ENCODE data around the gene GABRD.

GABRD gene

DNA sequence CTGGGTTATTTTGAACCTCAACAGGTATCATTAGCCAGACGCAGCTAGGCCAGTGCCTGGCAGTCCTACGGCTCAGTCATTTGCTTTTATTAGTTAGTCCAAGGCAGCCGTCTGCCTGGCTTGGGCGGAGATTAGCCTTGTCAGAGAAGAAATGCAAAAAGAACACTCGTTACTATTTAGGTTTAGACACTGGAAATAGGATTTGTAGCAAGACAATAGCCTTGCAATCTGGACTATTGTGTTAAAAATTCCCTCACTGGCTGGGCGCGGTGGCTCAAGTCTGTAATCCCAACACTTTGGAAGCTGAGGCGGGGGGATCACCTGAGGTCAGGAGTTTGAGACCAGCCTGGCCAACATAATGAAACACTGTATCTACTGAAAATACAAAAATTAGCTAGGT lies 20.1 kb downstream of the GABRD start:
- DNase-seq (ENCODE audit: low read depth, low spot score): no peak

DNA sequence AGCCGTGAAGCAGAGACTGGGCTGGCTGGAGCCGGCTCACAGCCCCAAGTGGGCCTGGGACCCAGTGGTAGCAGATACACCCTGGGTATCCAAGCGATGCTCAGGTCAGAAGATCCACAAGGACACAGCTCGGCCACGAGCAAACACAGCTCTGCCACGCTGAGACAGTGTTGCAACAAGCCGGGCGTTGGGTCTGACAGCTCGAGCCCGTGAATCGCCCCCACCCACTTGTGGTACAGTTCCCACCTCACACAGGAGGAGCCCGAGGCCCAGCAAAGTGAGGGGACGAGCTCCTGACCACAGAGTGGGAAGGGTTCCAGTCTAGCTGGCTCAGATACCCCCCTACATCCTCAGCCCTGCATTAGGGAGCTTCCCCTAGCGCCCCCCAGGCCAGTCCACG lies 22.2 kb downstream of the GABRD start:
- no peak for DNase-seq (ENCODE audit: low read depth, low spot score)

GRCh38 chr1:2041887-2042286 lies 22.7 kb downstream of the GABRD start:
- DNase-seq (ENCODE audit: low read depth, low spot score): no peak

DNA sequence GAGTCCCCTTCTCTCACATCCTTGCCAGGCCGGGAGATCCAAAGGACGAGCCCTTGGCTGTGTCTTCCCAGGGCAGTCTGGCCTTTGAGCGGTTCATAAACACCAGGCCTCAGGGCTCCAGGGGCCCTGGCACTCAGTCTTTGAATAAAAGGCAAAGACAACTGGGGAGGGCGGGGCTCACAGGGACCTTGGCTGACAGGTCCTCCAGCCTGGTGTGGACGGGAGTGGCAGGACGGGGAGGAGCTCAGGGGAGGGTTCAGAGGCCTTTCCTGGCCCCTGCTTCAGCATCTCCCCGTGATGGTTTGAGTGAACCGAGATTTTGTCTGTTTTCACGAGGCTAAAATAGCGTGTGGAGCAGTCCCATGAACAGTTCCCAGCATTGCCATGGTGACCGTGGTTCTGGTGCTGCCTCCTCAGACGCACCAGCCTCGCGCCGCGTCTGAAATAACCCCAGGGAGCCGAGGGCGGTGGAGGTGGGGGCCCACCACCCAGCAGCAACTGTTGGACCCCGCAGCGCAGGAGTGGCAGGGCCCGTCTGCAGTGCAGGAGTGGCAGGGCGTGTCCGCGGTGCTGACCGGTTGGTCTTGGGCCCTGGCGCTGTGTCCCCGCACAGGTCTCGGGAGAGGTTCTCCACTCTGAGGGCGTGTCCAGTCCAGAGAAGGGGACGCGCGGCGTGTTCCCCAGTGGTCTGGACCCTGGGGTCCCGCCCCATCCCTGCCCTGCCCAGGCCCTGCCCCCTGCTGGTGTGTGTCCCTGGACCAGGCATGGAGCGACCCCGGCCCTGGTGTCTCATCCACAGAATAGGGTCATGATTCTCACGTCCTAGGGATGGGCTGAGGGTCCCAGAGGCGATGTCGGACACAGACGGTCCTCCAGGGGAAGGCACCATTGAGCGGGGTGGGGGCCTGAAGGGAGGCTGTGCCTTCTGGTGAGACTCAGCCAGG lies 24.0 kb downstream of the GABRD start:
- no peak for DNase-seq (ENCODE audit: low read depth, low spot score)

GRCh38 chr1:2043886-2044285 lies 24.7 kb downstream of the GABRD start:
- DNase-seq (ENCODE audit: low read depth, low spot score): no peak

DNA sequence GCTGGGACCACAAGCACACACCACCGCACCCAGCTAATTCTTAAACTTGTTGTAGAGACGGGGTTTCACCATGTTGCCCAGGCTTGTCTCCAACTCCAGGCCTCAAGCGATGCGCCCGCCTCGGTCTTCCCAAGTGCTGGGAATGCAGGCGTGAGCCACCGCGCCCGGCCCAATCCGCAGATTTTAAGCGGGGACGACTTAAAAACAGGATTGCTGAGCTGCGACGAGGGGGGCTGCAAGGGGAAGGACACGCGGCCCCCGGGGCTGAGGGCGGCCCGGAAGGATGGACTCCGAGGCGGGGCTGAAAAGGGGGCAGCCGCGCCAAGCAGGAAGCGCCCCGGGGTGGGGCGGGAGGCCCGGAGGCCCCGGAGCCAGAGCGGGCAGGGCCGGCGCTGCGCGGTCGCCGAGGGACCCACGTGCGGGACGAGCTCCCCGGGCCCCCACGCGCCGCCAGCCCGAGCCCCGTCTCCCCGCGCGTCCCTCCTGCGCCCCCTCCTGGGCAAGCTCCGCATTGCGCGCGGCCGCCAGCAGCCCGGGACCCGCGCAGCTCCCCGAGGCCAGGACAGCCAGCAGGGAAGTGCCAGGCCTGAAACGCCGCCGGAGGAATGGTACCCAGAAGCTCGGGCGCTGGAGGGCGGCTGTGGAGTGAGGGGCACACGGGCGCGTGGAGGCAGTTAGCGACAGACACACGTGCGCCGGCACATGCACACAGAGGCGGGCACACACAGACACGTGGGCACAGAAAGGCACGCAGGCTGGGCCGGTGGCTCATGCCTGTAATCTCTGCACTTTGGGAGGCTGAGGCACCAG lies 25.6 kb downstream of the GABRD start:
- no peak for DNase-seq (ENCODE audit: low read depth, low spot score)

DNA sequence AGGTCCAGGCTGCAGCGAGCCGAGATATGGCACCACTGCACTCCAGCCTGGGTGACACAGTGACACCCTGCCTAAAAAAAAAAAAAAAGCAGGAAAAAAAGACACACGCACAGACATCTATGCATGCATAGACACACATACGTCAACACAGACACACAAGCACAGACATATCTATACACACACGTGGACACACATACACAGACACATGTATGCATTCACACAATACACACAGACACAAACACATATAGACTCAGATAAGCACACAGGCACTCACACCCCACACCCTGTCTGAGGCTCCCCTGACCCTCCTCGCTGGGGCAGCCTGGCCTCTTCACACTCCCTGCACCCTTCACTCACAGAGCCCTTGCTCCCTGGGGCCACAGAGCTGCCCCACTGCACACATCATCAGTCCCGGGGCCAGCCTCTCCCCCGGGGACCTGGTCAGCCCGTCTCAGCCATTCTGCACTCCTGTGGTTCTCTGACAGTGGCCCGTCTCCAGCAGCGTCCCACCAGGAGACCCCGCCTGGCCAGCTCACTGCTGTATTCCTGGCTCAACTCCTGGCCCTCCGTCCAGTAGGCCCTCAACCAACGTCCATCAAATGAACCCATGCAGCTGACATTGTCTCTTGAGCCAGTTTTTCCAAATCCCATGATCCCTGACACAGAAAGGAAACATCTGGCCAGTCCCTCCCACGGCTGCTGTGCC lies 26.5 kb downstream of the GABRD start:
- DNase-seq (ENCODE audit: low read depth, low spot score): no peak

DNA sequence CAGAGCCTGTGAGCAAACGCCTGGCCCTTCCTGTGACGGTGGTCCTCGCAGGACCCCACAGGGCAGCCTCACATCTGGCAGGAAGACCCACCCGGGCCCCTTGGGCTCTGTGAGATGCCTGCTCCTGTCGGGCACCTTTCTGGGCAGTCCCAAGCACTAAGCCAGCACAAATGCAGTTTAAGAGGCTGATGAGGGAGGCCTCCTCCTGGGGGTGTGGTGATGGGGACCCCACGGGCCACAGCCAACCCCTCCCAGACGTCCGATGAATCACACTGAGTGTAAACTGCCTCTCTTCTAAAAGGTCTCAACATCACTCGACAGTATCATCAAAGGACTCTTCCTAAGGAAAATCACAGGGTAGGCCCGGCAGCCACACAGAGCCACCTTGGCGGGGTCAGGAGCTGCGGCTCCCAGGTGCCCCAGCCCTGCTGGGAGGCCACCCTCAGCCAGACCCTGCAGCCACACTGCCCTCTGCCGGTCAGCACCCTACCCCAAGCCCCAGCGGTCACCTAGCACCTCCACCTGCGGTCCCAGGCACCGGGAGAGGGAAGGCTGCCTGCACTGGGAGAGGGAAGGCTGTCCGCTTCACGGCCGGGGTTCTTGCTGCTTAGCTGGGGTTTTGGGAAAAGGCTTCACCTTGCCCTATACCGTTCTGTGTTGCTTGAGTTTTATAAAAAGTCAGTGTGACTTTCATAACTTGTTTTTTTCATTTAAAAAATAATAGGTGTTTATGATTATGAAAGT lies 27.2 kb downstream of the GABRD start:
- no peak for DNase-seq (ENCODE audit: low read depth, low spot score)

GRCh38 chr1:2046953-2047748 lies 28.0 kb downstream of the GABRD start:
- DNase-seq (ENCODE audit: low read depth, low spot score): no peak

DNA sequence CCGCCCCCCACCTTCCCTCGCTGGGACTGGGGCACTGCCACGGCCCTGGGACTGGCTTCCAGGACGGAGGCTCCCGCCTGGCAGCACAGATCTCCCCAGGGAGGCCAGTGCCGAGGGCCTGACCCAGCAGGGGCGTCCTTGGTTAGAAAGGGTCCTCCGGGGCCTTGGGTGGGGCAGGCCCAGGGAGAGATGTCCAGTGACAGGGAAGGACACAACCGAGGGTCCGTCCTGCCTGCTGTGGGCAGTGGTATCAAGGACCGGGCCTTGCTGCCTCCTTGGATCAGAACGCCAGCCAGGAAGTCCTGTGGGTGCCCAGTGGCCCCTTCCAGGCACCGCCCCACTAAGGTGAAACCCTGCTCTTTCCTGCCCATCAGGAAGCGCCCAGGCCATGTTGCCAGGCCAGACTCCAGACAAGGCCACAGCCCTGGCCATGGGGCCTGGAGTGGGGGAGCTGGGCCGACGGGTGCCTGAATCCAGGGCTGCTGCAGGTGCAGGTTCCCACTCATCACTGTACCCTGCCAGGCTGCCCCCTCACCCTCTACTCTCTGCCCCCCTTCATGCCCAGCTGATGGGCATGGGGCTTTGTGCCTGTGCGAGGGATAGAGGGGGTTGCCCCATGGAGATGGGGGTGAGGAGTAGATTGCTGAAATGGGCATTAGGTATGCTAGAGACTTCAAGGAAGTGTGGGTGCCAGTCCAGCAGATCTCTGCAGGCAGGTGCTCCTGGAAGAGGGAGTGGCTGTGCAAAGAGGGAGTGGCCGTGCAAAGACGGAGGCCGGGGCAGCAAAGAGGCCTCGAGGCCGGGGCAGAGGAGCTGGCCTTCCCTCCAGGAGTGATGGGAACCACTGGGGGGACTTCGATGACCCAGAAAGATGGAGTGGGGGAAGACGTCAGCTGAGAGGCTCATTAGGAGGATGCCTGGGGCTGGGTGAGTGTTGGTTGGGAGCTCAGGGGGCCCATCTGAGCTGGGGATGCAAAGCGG lies 28.9 kb downstream of the GABRD start:
- no peak for DNase-seq (ENCODE audit: low read depth, low spot score)

- DNase-seq (ENCODE audit: low read depth, low spot score): no peak
Measured at GRCh38 chr1:2049225-2049717, 30.1 kb downstream of the GABRD start.

- DNase-seq (ENCODE audit: low read depth, low spot score): no peak
Measured at GRCh38 chr1:2049718-2050431, 30.7 kb downstream of the GABRD start, which contains the start of gene PRKCZ. Gene PRKCZ, plus strand, starts transcription at chr1:2050411. Its CDS starts 220 bp downstream, at chr1:2050631.

- DNase-seq (ENCODE audit: low read depth, low spot score): no peak
Measured at GRCh38 chr1:2050461-2050792, 31.3 kb downstream of the GABRD start.

- no peak for DNase-seq (ENCODE audit: low read depth, low spot score)
Measured at GRCh38 chr1:2050793-2051682, 31.9 kb downstream of the GABRD start.

GRCh38 chr1:2052054-2052679 lies 33.0 kb downstream of the GABRD start:
- DNase-seq (ENCODE audit: low read depth, low spot score): no peak

DNA sequence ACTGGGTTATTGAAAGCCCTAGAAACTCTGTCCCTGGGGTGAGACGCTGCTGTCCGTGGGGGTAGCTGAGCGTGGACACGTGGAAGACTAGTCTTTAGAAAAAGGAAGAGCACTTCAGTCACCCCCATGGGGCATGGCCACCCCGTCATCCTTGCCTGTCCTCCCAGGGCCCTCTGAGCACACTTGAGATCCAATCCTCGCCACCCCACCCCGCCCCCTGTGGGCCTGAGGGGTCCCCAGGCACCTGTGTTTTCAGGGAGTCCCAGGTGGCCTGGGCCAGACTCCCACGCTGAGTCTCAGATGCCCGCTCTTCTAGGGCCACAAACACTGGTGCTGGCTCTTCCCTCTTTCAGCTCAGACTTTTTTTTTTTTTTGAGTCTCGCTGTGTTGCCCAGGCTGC lies 33.6 kb downstream of the GABRD start:
- no peak for DNase-seq (ENCODE audit: low read depth, low spot score)

GRCh38 chr1:2053217-2053616 lies 34.1 kb downstream of the GABRD start:
- DNase-seq (ENCODE audit: low read depth, low spot score): no peak

Data from brain pericyte (primary cell).